ENCODE data around the gene DGKD.

The DGKD gene

GRCh38 chr2:233471291-233472035 lies 117.2 kb downstream of the DGKD start:
- Histone ChIP-seq H3K36me3 (ENCODE audit: control insufficient read depth, low read depth, low read length) (peaks cover 12% of the 10 kb centered on the region), H3K4me3 (ENCODE audit: low read length) (no peak overlapping the region), H3K4me1 (ENCODE audit: control insufficient read depth, low read depth, low read length) (no peaks in the 10 kb centered on the region), H3K9ac (ENCODE audit: low read length) (no peak overlapping the region), H3K27ac (ENCODE audit: low read length) (no peak overlapping the region), H3K9me3 (ENCODE audit: control insufficient read depth, low read depth, low read length) (no peaks in the 10 kb centered on the region), H3K27me3 (ENCODE audit: control insufficient read depth, insufficient read depth, low read length) (no peaks in the 10 kb centered on the region)

- H3K4me3 ChIP-seq (ENCODE audit: low read length) = no peak overlapping the region
- peaks cover 8% of the 10 kb centered on the region for H3K36me3 ChIP-seq (ENCODE audit: control insufficient read depth, low read depth, low read length)
Observed at GRCh38 chr2:233473386-233473791, 119.1 kb downstream of the DGKD start.

GRCh38 chr2:233473878-233474277 lies 119.6 kb downstream of the DGKD start:
- peaks cover 5% of the 10 kb centered on the region for H3K36me3 ChIP-seq (ENCODE audit: control insufficient read depth, low read depth, low read length)

More at GRCh38 chr2:233473386-233473791, 119.1 kb downstream of the DGKD start:
- Histone ChIP-seq H3K9ac (ENCODE audit: low read length) (no peak overlapping the region), H3K9me3 (ENCODE audit: control insufficient read depth, low read depth, low read length) (no peaks in the 10 kb centered on the region), H3K4me1 (ENCODE audit: control insufficient read depth, low read depth, low read length) (no peaks in the 10 kb centered on the region), H3K27ac (ENCODE audit: low read length) (no peak overlapping the region), H3K27me3 (ENCODE audit: control insufficient read depth, insufficient read depth, low read length) (no peaks in the 10 kb centered on the region)

GRCh38 chr2:233474308-233475160 lies 120.2 kb downstream of the DGKD start:
- Histone ChIP-seq H3K9me3 (ENCODE audit: control insufficient read depth, low read depth, low read length) (no peaks in the 10 kb centered on the region), H3K36me3 (ENCODE audit: control insufficient read depth, low read depth, low read length) (peaks cover under 1% of the 10 kb centered on the region), H3K27ac (ENCODE audit: low read length) (no peak overlapping the region), H3K4me1 (ENCODE audit: control insufficient read depth, low read depth, low read length) (no peaks in the 10 kb centered on the region), H3K27me3 (ENCODE audit: control insufficient read depth, insufficient read depth, low read length) (no peaks in the 10 kb centered on the region), H3K9ac (ENCODE audit: low read length) (no peak overlapping the region), H3K4me3 (ENCODE audit: low read length) (no peak overlapping the region)

More at GRCh38 chr2:233473878-233474277, 119.6 kb downstream of the DGKD start:
- Histone ChIP-seq H3K27ac (ENCODE audit: low read length) (no peak overlapping the region), H3K4me1 (ENCODE audit: control insufficient read depth, low read depth, low read length) (no peaks in the 10 kb centered on the region), H3K9ac (ENCODE audit: low read length) (no peak overlapping the region), H3K9me3 (ENCODE audit: control insufficient read depth, low read depth, low read length) (no peaks in the 10 kb centered on the region), H3K4me3 (ENCODE audit: low read length) (no peak overlapping the region), H3K27me3 (ENCODE audit: control insufficient read depth, insufficient read depth, low read length) (no peaks in the 10 kb centered on the region)

GRCh38 chr2:233476063-233476410 lies 121.7 kb downstream of the DGKD start:
- Histone ChIP-seq H3K36me3 (ENCODE audit: control insufficient read depth, low read depth, low read length) (no peaks in the 10 kb centered on the region), H3K27ac (ENCODE audit: low read length) (no peak overlapping the region), H3K9me3 (ENCODE audit: control insufficient read depth, low read depth, low read length) (no peaks in the 10 kb centered on the region), H3K4me1 (ENCODE audit: control insufficient read depth, low read depth, low read length) (no peaks in the 10 kb centered on the region), H3K27me3 (ENCODE audit: control insufficient read depth, insufficient read depth, low read length) (no peaks in the 10 kb centered on the region), H3K4me3 (ENCODE audit: low read length) (no peak overlapping the region), H3K9ac (ENCODE audit: low read length) (no peak overlapping the region)

- Histone ChIP-seq H3K36me3 (ENCODE audit: control insufficient read depth, low read depth, low read length) (no peaks in the 10 kb centered on the region), H3K27ac (ENCODE audit: low read length) (no peak overlapping the region), H3K4me3 (ENCODE audit: low read length) (no peak overlapping the region), H3K4me1 (ENCODE audit: control insufficient read depth, low read depth, low read length) (no peaks in the 10 kb centered on the region), H3K27me3 (ENCODE audit: control insufficient read depth, insufficient read depth, low read length) (no peaks in the 10 kb centered on the region), H3K9me3 (ENCODE audit: control insufficient read depth, low read depth, low read length) (no peaks in the 10 kb centered on the region), H3K9ac (ENCODE audit: low read length) (no peak overlapping the region)
Observed at GRCh38 chr2:233476651-233477547, 122.6 kb downstream of the DGKD start.

GRCh38 chr2:233477548-233478433 lies 123.5 kb downstream of the DGKD start:
- no peaks in the 10 kb centered on the region for H3K36me3 ChIP-seq (ENCODE audit: control insufficient read depth, low read depth, low read length)
- no peak overlapping the region for H3K27ac ChIP-seq (ENCODE audit: low read length)
- H3K9me3 ChIP-seq (ENCODE audit: control insufficient read depth, low read depth, low read length) = no peaks in the 10 kb centered on the region

GRCh38 chr2:233479616-233480489 lies 125.6 kb downstream of the DGKD start:
- H3K27ac ChIP-seq (ENCODE audit: low read length) = no peak overlapping the region
- H3K36me3 ChIP-seq (ENCODE audit: control insufficient read depth, low read depth, low read length) = no peaks in the 10 kb centered on the region
- no peak overlapping the region for H3K4me3 ChIP-seq (ENCODE audit: low read length)
- no peaks in the 10 kb centered on the region for H3K4me1 ChIP-seq (ENCODE audit: control insufficient read depth, low read depth, low read length)
- H3K9me3 ChIP-seq (ENCODE audit: control insufficient read depth, low read depth, low read length) = no peaks in the 10 kb centered on the region
- no peak overlapping the region for H3K9ac ChIP-seq (ENCODE audit: low read length)
- H3K27me3 ChIP-seq (ENCODE audit: control insufficient read depth, insufficient read depth, low read length) = no peaks in the 10 kb centered on the region

More at GRCh38 chr2:233477548-233478433, 123.5 kb downstream of the DGKD start:
- Histone ChIP-seq H3K27me3 (ENCODE audit: control insufficient read depth, insufficient read depth, low read length) (no peaks in the 10 kb centered on the region), H3K4me1 (ENCODE audit: control insufficient read depth, low read depth, low read length) (no peaks in the 10 kb centered on the region), H3K9ac (ENCODE audit: low read length) (no peak overlapping the region), H3K4me3 (ENCODE audit: low read length) (no peak overlapping the region)

- Histone ChIP-seq H3K4me1 (ENCODE audit: control insufficient read depth, low read depth, low read length) (no peaks in the 10 kb centered on the region), H3K9ac (ENCODE audit: low read length) (no peak overlapping the region), H3K4me3 (ENCODE audit: low read length) (no peak overlapping the region), H3K27ac (ENCODE audit: low read length) (no peak overlapping the region), H3K27me3 (ENCODE audit: control insufficient read depth, insufficient read depth, low read length) (no peaks in the 10 kb centered on the region), H3K36me3 (ENCODE audit: control insufficient read depth, low read depth, low read length) (no peaks in the 10 kb centered on the region), H3K9me3 (ENCODE audit: control insufficient read depth, low read depth, low read length) (no peaks in the 10 kb centered on the region)
Observed at GRCh38 chr2:233480490-233481202, 126.4 kb downstream of the DGKD start.
